KMS-11 (cell line): ENCODE measurements around the gene NUB1.

Experiments
- H2AFZ ChIP-seq: fragments of 200-600 bp; sonication (generic); 2 replicates; pipeline ENCODE4 v1.6.1; 2016; ENCODE audit warnings: antibody characterized with exemption, mixed run types, low read depth
- H3K27ac ChIP-seq: fragments of 200-600 bp; sonication (generic); 2 replicates; pipeline ENCODE4 v1.6.1; 2016; ENCODE audit warnings: mild to moderate bottlenecking, mixed run types
- H3K27me3 ChIP-seq: fragments of 200-600 bp; sonication (generic); 2 replicates; pipeline ENCODE4 v1.6.1; 2017; ENCODE audit warnings: mild to moderate bottlenecking, low read depth, mixed run types, moderate library complexity; ENCODE audit not compliant: insufficient read depth
- H3K36me3 ChIP-seq: fragments of 200-600 bp; sonication (generic); 2 replicates; pipeline ENCODE4 v1.6.1; 2017; ENCODE audit warnings: mild to moderate bottlenecking, mixed run types; ENCODE audit not compliant: insufficient read depth
- H3K4me1 ChIP-seq: fragments of 200-600 bp; sonication (generic); 2 replicates; pipeline ENCODE4 v1.6.1; 2016; ENCODE audit warnings: mild to moderate bottlenecking, low read depth, mixed run types; ENCODE audit not compliant: poor library complexity, severe bottlenecking
- H3K4me2 ChIP-seq: fragments of 200-600 bp; sonication (generic); 2 replicates; pipeline ENCODE4 v1.7.0; 2016; ENCODE audit warnings: mild to moderate bottlenecking, mixed run types
- H3K4me3 ChIP-seq: fragments of 200-600 bp; sonication (generic); IDR thresholded peaks from 2 replicates; pipeline ENCODE4 v1.6.1; 2017; ENCODE audit warnings: low read depth, low read length, mixed read lengths; ENCODE audit not compliant: insufficient read depth
- H3K79me2 ChIP-seq: fragments of 200-600 bp; sonication (generic); 2 replicates; pipeline ENCODE4 v1.6.1; 2016; ENCODE audit warnings: low read depth, mixed run types; ENCODE audit not compliant: insufficient read depth
- H3K9ac ChIP-seq: fragments of 200-600 bp; sonication (generic); 2 replicates; pipeline ENCODE4 v1.6.1; 2016; ENCODE audit warnings: mild to moderate bottlenecking, mixed run types
- H4K20me1 ChIP-seq: fragments of 200-600 bp; sonication (generic); 2 replicates; pipeline ENCODE4 v1.6.1; 2016; ENCODE audit warnings: mild to moderate bottlenecking, mixed run types; ENCODE audit not compliant: insufficient read depth
- TF ChIP-seq, protein P1 (sequence below): fragments of 200-600 bp; sonication (generic); conservative IDR thresholded peaks from 2 replicates; pipeline ENCODE4 v1.6.1; 2017; ENCODE audit warnings: low read depth, mild to moderate bottlenecking, antibody characterized with exemption, low read length, moderate library complexity, mixed read lengths

The NUB1 gene

DNA sequence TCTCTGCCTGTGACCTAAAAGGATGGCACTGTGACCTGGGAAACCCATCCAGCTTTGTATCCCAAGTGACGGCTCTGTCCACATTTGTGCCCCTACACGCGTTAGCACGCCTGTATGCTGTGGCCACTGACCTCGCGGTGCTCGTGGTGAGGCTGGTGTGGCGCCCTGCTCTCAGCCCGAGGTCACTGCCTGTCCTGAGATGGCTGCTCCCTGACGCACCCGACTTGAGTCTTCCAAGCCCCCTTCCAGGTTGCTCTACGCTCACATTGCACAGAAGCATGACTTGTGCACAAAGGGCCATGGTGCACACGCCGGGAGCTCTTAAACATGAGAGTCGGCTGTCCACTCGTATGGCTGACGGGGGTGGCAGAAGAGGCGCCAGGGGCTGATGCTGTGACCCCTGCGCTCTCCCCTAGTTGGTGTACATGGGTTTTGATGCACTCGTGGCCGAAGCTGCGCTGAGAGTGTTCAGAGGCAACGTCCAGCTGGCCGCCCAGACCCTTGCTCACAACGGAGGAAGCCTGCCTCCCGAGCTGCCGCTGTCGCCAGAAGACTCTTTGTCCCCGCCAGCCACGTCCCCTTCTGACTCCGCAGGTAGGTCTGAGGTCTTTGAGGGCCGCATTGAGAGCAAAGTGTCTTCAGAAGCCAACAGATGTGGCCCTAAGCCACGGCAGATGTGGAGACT, 34.7 kb downstream of the NUB1 start:
- Histone ChIP-seq H3K4me2 (no peak overlapping the region), H3K4me3 (no peak overlapping the region), H3K36me3 (no peaks in the 10 kb centered on the region), H3K27ac (no peak overlapping the region), H3K9ac (no peak overlapping the region), H3K4me1 (no peaks in the 10 kb centered on the region), H3K79me2 (no peaks in the 10 kb centered on the region), H4K20me1 (no peaks in the 10 kb centered on the region), H3K27me3 (no peaks in the 10 kb centered on the region), H2AFZ (no peak overlapping the region)
- TF ChIP-seq, protein P1, sequence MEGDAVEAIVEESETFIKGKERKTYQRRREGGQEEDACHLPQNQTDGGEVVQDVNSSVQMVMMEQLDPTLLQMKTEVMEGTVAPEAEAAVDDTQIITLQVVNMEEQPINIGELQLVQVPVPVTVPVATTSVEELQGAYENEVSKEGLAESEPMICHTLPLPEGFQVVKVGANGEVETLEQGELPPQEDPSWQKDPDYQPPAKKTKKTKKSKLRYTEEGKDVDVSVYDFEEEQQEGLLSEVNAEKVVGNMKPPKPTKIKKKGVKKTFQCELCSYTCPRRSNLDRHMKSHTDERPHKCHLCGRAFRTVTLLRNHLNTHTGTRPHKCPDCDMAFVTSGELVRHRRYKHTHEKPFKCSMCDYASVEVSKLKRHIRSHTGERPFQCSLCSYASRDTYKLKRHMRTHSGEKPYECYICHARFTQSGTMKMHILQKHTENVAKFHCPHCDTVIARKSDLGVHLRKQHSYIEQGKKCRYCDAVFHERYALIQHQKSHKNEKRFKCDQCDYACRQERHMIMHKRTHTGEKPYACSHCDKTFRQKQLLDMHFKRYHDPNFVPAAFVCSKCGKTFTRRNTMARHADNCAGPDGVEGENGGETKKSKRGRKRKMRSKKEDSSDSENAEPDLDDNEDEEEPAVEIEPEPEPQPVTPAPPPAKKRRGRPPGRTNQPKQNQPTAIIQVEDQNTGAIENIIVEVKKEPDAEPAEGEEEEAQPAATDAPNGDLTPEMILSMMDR: no peak

DNA sequence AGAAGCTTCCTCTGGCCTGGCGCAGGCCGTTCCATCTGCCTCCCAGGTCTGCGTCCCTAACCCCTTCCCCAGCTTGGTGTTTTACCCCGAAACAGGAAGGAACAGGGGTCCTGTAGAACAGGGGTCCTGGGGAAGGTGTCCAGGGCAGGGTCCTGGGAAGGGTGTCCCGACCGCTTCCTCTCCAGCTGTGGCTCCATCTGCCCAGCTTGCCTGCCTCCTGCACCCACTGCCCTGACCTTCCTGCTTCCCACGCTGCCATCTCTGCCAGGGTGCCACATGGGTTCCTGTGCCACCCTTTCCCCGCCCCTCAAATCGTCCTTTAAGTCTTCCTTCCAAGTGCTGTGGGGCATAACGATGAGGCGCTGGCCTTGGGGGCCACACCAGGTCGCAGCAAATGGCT, 35.8 kb downstream of the NUB1 start:
- H3K36me3 ChIP-seq: no peaks in the 10 kb centered on the region
- H3K79me2 ChIP-seq: no peaks in the 10 kb centered on the region
- no peaks in the 10 kb centered on the region for H4K20me1 ChIP-seq
- no peak overlapping the region for H3K4me2 ChIP-seq
- H3K4me1 ChIP-seq: no peaks in the 10 kb centered on the region
- H3K27ac ChIP-seq: no peak overlapping the region
- no peak overlapping the region for H2AFZ ChIP-seq
- no peak overlapping the region for H3K9ac ChIP-seq
- TF ChIP-seq, protein P1: no peak
- H3K27me3 ChIP-seq: no peaks in the 10 kb centered on the region; the same call in 1 of the 2 replicates
- H3K4me3 ChIP-seq: no peak overlapping the region

DNA sequence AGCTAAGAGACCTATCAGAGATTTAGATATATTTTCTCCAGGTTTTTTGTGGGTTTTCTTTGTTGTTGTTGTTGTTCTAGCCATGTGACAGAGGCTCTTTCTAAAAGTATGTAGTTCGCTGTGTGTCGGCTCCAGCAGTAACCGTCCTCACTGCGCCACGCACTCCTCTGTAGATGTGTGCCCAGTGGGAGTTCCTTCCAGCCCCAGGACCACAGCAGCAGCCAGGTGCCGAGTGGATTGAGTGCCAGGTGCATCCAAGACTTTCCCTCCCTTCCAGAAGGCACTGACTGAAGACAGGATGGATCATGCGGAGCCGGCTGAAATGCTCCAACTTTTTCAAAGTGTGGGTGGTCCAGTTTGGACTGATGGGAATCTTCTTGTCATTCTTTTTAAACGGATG, 36.4 kb downstream of the NUB1 start:
- no peak overlapping the region for H3K9ac ChIP-seq
- H4K20me1 ChIP-seq: no peaks in the 10 kb centered on the region
- H3K27ac ChIP-seq: no peak overlapping the region
- H3K27me3 ChIP-seq: no peaks in the 10 kb centered on the region; the same call in 1 of the 2 replicates
- no peak overlapping the region for H3K4me2 ChIP-seq
- no peak overlapping the region for H3K4me3 ChIP-seq
- no peaks in the 10 kb centered on the region for H3K79me2 ChIP-seq
- no peaks in the 10 kb centered on the region for H3K36me3 ChIP-seq
- TF ChIP-seq, protein P1: no peak
- no peaks in the 10 kb centered on the region for H3K4me1 ChIP-seq
- H2AFZ ChIP-seq: no peak overlapping the region

DNA sequence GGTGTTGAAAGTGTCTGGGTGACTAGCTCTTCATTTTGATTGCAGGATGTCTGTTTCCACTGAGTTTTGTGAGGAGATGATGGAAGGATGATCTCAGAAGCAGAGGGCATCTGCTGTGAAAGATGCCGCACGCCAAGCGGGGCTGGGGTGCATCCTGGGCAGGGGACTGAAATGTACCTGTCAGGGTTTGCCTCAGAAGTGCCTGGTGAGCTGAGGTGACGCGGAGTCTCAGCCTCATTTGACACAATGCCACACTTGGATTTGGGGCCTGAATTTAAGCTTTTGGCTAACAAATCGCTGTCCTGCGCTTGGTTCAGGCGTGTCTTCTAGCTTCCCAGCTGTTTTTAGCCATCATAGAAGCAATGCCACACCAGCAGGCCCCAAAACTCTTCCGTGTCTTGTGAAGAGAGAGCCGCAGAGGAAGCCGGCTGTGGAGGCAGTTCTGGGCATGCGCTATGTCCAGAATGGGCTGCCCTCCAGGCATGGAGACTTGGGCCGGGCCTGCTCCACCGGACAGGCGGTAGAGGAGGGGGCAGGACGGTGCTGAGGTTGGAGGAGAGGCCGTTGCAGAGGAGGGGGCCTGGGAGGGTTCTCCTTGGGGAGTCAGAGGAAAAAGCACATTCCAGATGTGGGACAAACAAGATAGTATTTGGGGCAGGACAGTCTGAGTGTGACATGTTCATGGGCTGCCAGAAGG, 37.0 kb downstream of the NUB1 start:
- no peak overlapping the region for H3K4me2 ChIP-seq
- H3K9ac ChIP-seq: no peak overlapping the region
- no peaks in the 10 kb centered on the region for H4K20me1 ChIP-seq
- no peak overlapping the region for H3K4me3 ChIP-seq
- H3K79me2 ChIP-seq: no peaks in the 10 kb centered on the region
- no peaks in the 10 kb centered on the region for H3K4me1 ChIP-seq
- H3K36me3 ChIP-seq: no peaks in the 10 kb centered on the region
- no peaks in the 10 kb centered on the region; the same call in 1 of the 2 replicates for H3K27me3 ChIP-seq
- TF ChIP-seq, protein P1: no peak
- H2AFZ ChIP-seq: no peak overlapping the region
- no peak overlapping the region for H3K27ac ChIP-seq
